ENCODE results near the gene PDLIM1. TPM values are rescaled to one million over a fixed set of nuclear protein-coding genes. Genes with fewer than 3 reads are reported as not detected.

Gene PDLIM1
- total and polyA plus RNA-seq, 2 of the 13 experiments (the other 11 are each of a cell fraction or from before 2014, with no cell fraction given), result 119 to 123 TPM

DNA sequence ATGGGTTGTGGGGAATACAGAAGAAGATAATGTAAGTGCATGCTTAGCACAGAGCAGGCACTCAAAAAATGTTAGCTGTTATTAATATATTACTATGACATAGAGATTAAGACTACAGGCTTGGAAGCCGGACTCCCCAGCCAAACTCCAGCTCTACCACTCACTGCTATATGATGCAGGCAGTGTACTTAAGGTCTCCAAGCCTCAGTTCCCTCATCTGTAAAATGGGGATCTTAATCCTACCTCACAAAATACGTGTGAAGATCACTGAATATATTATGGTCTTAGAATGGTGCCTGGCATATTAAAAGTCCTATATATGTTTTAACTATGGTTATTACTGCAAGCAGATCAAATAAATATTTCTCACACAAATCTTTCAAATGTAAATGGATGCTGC, 5.2 kb downstream of the PDLIM1 start:
- Histone ChIP-seq H3K4me2 (ENCODE audit: low read depth, low read length) (no peak overlapping the region), H3K4me1 (ENCODE audit: insufficient read depth, low read length) (peaks cover 88% of the 10 kb centered on the region), H3K4me3 (replicated peaks in 1 of 3; ENCODE audit: insufficient read depth in 1 of 3, low read depth in 2 of 3, low read length in 3 of 3) (no peak overlapping the region), H3K79me2 (ENCODE audit: insufficient read depth, low read length) (peaks cover 99% of the 10 kb centered on the region), H3K27ac (ENCODE audit: extremely low read length, insufficient read depth, low read length) (no peak overlapping the region), H4K20me1 (ENCODE audit: insufficient read depth, low read length) (peaks cover 7% of the 10 kb centered on the region; the same call in 1 of the 2 replicates), H3K9ac (ENCODE audit: insufficient read depth, low read depth, low read length) (no peak overlapping the region), H3K27me3 (ENCODE audit: control insufficient read depth in 1 of 2, insufficient read depth in 2 of 2, low read length in 2 of 2) (no peaks in the 10 kb centered on the region), H3K36me3 (replicated peaks in 1 of 2; ENCODE audit: control insufficient read depth in 1 of 2, insufficient read depth in 2 of 2, low read length in 2 of 2) (peaks cover 2 to 7% of the 10 kb centered on the region in 2 experiments; a peak in 3 of 5 replicates), H3K9me3 (ENCODE audit: low read length) (no peaks in the 10 kb centered on the region), H2AFZ (ENCODE audit: low read length) (no peak overlapping the region)
- DNase-seq (ENCODE audit: low spot score), result no peak
- ChIA-PET POLR2A (interaction anchor here (1.0 kb wide), 1 partner anchor 7 kb away, joined by 3 read pairs; no protein-coding TSS in a partner anchor), CTCF (ENCODE audit: low intra/inter-chr PET ratio, low total read pairs) (no interaction called here)
- peak; percentile 87 for TF ChIP-seq ZNF629 (CRISPR knock-in tag; conservative IDR thresholded peaks at IDR 0.05)
- no peak for TF ChIP-seq FOXM1 (CRISPR knock-in tag; IDR thresholded peaks at IDR 0.05)
- 92% methylated on average over 2 of the region's 2 CpGs for WGBS (ENCODE audit: low lambda C conversion rate)
- no peak for FAIRE-seq
- ATAC-seq, result no peak
- in situ Hi-C loops (cut with HindIII; ENCODE audit: extremely low pct_ligation_motif_present, low pct_unique_long_range_greater_than_20kb), result loop anchor here (5.0 kb wide), 1 partner anchor 77 kb away; no protein-coding TSS in a partner anchor
- BruUV-seq (replicated peaks), result no TSS peak
- intact Hi-C loops (cut with micrococcal nuclease; ENCODE audit: unreplicated experiment), result loop anchor here (5.0 kb wide), 1 partner anchor 47 kb away; no protein-coding TSS in a partner anchor

GRCh38 chr10:95284807-95285206, 6.0 kb downstream of the PDLIM1 start:
- H3K9ac ChIP-seq (ENCODE audit: insufficient read depth, low read depth, low read length), result no peak overlapping the region
- H3K27me3 ChIP-seq (ENCODE audit: control insufficient read depth in 1 of 2, insufficient read depth in 2 of 2, low read length in 2 of 2), result no peaks in the 10 kb centered on the region
- peaks cover 2 to 7% of the 10 kb centered on the region in 2 experiments; a peak in 3 of 5 replicates for H3K36me3 ChIP-seq (replicated peaks in 1 of 2; ENCODE audit: control insufficient read depth in 1 of 2, insufficient read depth in 2 of 2, low read length in 2 of 2)
- 89% methylated on average over 3 of the region's 3 CpGs for WGBS (ENCODE audit: low lambda C conversion rate)
- TF ChIP-seq ZBTB7B (CRISPR knock-in tag; IDR thresholded peaks at IDR 0.05) (no peak), NFKBIZ (CRISPR knock-in tag; IDR thresholded peaks at IDR 0.05) (no peak), ZNF776 (CRISPR knock-in tag; IDR thresholded peaks at IDR 0.05) (no peak), KDM3A (CRISPR knock-in tag; IDR thresholded peaks at IDR 0.05; ENCODE audit: low read depth) (no peak), ZNF660 (CRISPR knock-in tag; IDR thresholded peaks at IDR 0.05; ENCODE audit: borderline replicate concordance, low read depth) (no peak), TCF7 (IDR thresholded peaks at IDR 0.05; ENCODE audit: low read depth) (no peak), SRY (CRISPR knock-in tag; IDR thresholded peaks at IDR 0.05) (no peak)
- TF ChIP-seq, protein P1, sequence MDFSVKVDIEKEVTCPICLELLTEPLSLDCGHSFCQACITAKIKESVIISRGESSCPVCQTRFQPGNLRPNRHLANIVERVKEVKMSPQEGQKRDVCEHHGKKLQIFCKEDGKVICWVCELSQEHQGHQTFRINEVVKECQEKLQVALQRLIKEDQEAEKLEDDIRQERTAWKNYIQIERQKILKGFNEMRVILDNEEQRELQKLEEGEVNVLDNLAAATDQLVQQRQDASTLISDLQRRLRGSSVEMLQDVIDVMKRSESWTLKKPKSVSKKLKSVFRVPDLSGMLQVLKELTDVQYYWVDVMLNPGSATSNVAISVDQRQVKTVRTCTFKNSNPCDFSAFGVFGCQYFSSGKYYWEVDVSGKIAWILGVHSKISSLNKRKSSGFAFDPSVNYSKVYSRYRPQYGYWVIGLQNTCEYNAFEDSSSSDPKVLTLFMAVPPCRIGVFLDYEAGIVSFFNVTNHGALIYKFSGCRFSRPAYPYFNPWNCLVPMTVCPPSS (IDR thresholded peaks at IDR 0.05), result no peak
- no TSS peak for BruUV-seq (replicated peaks)
- in situ Hi-C loops (cut with HindIII; ENCODE audit: extremely low pct_ligation_motif_present, low pct_unique_long_range_greater_than_20kb) (loop anchor here (5.0 kb wide), 1 partner anchor 77 kb away; no protein-coding TSS in a partner anchor), intact Hi-C loops (cut with micrococcal nuclease; ENCODE audit: unreplicated experiment) (loop anchor here (5.0 kb wide), 1 partner anchor 47 kb away; no protein-coding TSS in a partner anchor)
- H3K4me3 ChIP-seq (replicated peaks in 1 of 3; ENCODE audit: insufficient read depth in 1 of 3, low read depth in 2 of 3, low read length in 3 of 3), result no peak overlapping the region
- H3K4me2 ChIP-seq (ENCODE audit: low read depth, low read length), result no peak overlapping the region
- ATAC-seq (no peak), FAIRE-seq (no peak), DNase-seq (ENCODE audit: low spot score) (no peak)
- peaks cover 96% of the 10 kb centered on the region for H3K4me1 ChIP-seq (ENCODE audit: insufficient read depth, low read length)
- ChIA-PET POLR2A (no interaction called here), CTCF (ENCODE audit: low intra/inter-chr PET ratio, low total read pairs) (no interaction called here)
- H3K9me3 ChIP-seq (ENCODE audit: low read length), result no peaks in the 10 kb centered on the region
- H3K79me2 ChIP-seq (ENCODE audit: insufficient read depth, low read length), result peaks cover 99% of the 10 kb centered on the region
- H4K20me1 ChIP-seq (ENCODE audit: insufficient read depth, low read length), result peaks cover 7% of the 10 kb centered on the region; the same call in 1 of the 2 replicates
- peak overlapping the region; percentile 41 for H3K27ac ChIP-seq (ENCODE audit: extremely low read length, insufficient read depth, low read length)
- no peak overlapping the region for H2AFZ ChIP-seq (ENCODE audit: low read length)
